ENCODE data around the gene RAX2. TPM values are rescaled to one million over a fixed set of nuclear protein-coding genes. Genes with fewer than 3 reads are reported as not detected.

The RAX2 gene
- total and polyA plus RNA-seq, 2 donors (not counting 3 experiments of a cell fraction or from before 2014, with no cell fraction given), result not detected

DNA sequence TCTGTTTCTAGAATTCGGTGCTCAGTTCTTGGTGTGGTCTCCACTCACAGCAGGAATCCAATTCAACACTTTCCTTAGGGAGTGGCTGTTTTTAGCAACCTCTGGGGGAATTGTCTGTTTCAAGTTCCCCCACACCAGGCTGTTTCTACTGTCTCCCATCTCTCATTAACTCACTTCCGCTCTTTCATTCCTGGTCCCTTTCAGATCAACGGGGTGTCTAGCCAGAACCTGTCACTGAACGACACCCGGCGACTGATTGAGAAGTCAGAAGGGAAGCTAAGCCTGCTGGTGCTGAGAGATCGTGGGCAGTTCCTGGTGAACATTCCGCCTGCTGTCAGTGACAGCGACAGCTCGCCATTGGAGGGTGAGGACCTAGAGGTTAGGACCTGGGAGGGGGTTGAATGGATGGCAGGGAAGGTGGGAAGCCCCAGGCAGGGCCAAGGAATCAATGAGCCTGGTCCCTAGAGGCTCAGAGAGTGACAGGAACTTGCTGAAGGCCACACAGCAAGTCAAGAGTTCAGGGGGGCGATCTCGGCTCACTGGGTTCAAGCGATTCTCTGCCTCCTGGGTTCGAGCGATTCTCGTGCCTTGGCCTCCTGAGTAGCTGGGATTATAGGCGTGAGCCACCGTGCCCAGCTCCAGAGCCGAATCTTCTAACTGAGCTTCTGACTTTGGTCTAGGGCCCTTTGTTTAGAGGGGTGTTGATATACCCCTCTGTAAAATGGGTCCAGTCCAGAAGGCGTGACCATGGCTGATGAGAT lies 38.3 kb downstream of the RAX2 start:
- Histone ChIP-seq H3K4me1 (ENCODE audit: control insufficient read depth, extremely low read depth, insufficient read depth, low read length) (no peaks in the 10 kb centered on the region), H3K4me2 (ENCODE audit: insufficient read depth, low read length) (no peak overlapping the region), H3K9me1 (replicated peaks; ENCODE audit: control insufficient read depth, extremely low read depth, insufficient read depth, low read length) (no peaks in the 10 kb centered on the region), H4K20me1 (replicated peaks; ENCODE audit: control insufficient read depth, extremely low read depth, insufficient read depth, low read length) (no peaks in the 10 kb centered on the region), H3K9me3 (replicated peaks; ENCODE audit: control insufficient read depth, insufficient read depth, low read length) (no peaks in the 10 kb centered on the region), H3K36me3 (ENCODE audit: control insufficient read depth in 2 of 2, extremely low read depth in 1 of 2, insufficient read depth in 2 of 2, low read length in 2 of 2) (no peaks in the 10 kb centered on the region), H3K27ac (ENCODE audit: insufficient read depth, low read depth, low read length) (no peak overlapping the region), H2AFZ (ENCODE audit: low read depth, low read length) (no peak overlapping the region), H3K27me3 (ENCODE audit: control insufficient read depth in 2 of 2, insufficient read depth in 2 of 2, low read length in 2 of 2) (no peaks in the 10 kb centered on the region), H3K79me2 (ENCODE audit: control insufficient read depth, insufficient read depth, low read length) (no peaks in the 10 kb centered on the region), H3K4me3 (replicated peaks in 1 of 3; ENCODE audit: insufficient read depth in 1 of 3, low read depth in 1 of 3, low read length in 3 of 3) (no peak overlapping the region), H3K9ac (replicated peaks; ENCODE audit: extremely low read depth, insufficient read depth, low read length) (no peak overlapping the region)
- TF ChIP-seq POLR2A (IDR thresholded peaks at IDR 0.05; ENCODE audit: low read depth, low read length) (no peak), GATA2 (IDR thresholded peaks at IDR 0.05; ENCODE audit: insufficient read depth, insufficient read length, low read depth, low read length) (no peak), EZH2 (IDR thresholded peaks at IDR 0.05; ENCODE audit: borderline replicate concordance, low read depth, low read length, severe bottlenecking) (no peak), JUN (IDR thresholded peaks at IDR 0.05; ENCODE audit: borderline replicate concordance, insufficient read depth, insufficient read length, low read depth) (no peak), POLR2AphosphoS5 (IDR thresholded peaks at IDR 0.05; ENCODE audit: insufficient read depth, low read depth, low read length) (no peak), MYC (IDR thresholded peaks at IDR 0.05; ENCODE audit: low read depth, low read length) (no peak), CTCF (IDR thresholded peaks at IDR 0.05; ENCODE audit: extremely low read depth in 1 of 2, insufficient read depth in 1 of 2, low read depth in 1 of 2, low read length in 2 of 2) (no peak), MAX (IDR thresholded peaks at IDR 0.05; ENCODE audit: insufficient read depth, insufficient read length) (no peak), FOS (IDR thresholded peaks at IDR 0.05; ENCODE audit: borderline replicate concordance, insufficient read depth, low read length) (no peak)
- FAIRE-seq, result no peak
- intact Hi-C loops (cut with micrococcal nuclease) (no loop called here), dilution Hi-C loops (cut with MboI; ENCODE audit: extremely low pct_ligation_motif_present, low sequenced_read_pairs) (no loop called here)
- ChIA-PET CTCF (no interaction called here), POLR2A (no interaction called here)
- no peak for DNase-seq (ENCODE audit: low read depth, low spot score)
- BruUV-seq (replicated peaks), result no TSS peak
